BLaER1 treated with 17β-estradiol and CSF1 and Interleukin-3, amounts not matched to agents 10 nM and 100 nM (cell line): ENCODE results near the gene COBLL1.

Experiments
- H3K27ac ChIP-seq, 11 experiments: shearing (Covaris generic); formaldehyde crosslinking; 2 replicates each; pipeline ENCODE4 v1.8.1; 2022
- H3K27me3 ChIP-seq, 11 experiments: shearing (Covaris generic); formaldehyde crosslinking; 2 replicates each; pipeline ENCODE4 v1.8.1; 2022
- H3K36me3 ChIP-seq, 11 experiments: shearing (Covaris generic); formaldehyde crosslinking; 2 replicates each; pipeline ENCODE4 v1.8.1; 2022
- H3K4me1 ChIP-seq, 10 experiments: shearing (Covaris generic); formaldehyde crosslinking; 2 replicates each; pipeline ENCODE4 v1.8.1; 2022
- H3K4me2 ChIP-seq, 11 experiments: shearing (Covaris generic); formaldehyde crosslinking; 2 replicates each; pipeline ENCODE4 v1.8.1; 2022
- H3K4me3 ChIP-seq, 10 experiments: shearing (Covaris generic); formaldehyde crosslinking; 2 replicates each; pipeline ENCODE4 v1.8.1; 2022
- H3K9ac ChIP-seq, 11 experiments: shearing (Covaris generic); formaldehyde crosslinking; 2 replicates each; pipeline ENCODE4 v1.8.1; 2022
- H3K9me3 ChIP-seq, 11 experiments: shearing (Covaris generic); formaldehyde crosslinking; replicated peaks in 1 of 11; 2 replicates each; pipeline ENCODE4 v1.8.1; 2022
- H4K20me1 ChIP-seq, 11 experiments: shearing (Covaris generic); formaldehyde crosslinking; 2 replicates each; pipeline ENCODE4 v1.8.1; 2022
- Cebpa-rat ChIP-seq, 11 experiments: shearing (Covaris generic); IDR thresholded peaks; 2 replicates each; pipeline ENCODE4 v1.8.1; 2022

Gene COBLL1

DNA sequence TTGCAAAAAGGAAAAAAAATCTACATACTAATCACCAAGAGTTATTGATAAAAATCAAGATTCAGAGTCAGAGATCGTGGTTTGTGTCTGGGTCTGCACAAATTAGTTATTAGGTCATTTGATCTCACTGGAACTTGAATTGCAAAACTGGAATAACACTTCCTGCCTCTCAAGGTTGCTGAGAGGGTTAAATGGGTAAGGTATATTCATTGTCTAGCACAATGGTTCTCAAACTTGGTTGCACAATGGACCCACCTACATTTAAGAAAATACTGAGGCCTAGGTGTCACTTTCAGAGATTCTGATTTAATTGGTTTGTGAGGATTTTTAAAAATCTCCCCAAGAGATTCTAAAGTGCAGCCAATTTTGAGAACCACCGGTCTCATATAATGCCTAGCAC lies 84.8 kb downstream of the COBLL1 start:
- H3K9ac ChIP-seq: no peak overlapping the region
- H3K27ac ChIP-seq: no peak overlapping the region; a peak in 1 of 22 replicates
- no peaks in the 10 kb centered on the region for H4K20me1 ChIP-seq
- no peaks in the 10 kb centered on the region for H3K27me3 ChIP-seq
- peaks cover 0 to 48% (median 0%) of the 10 kb centered on the region in 10 experiments; a peak in 7 of 20 replicates for H3K4me1 ChIP-seq
- no peaks in the 10 kb centered on the region for H3K36me3 ChIP-seq
- H3K9me3 ChIP-seq: no peaks in the 10 kb centered on the region
- no peak for TF ChIP-seq Cebpa-rat (IDR thresholded peaks at IDR 0.05)
- peak overlapping the region in 3 of 11 experiments; percentile 20 to 22 (median 21); a peak in 2 of 22 replicates for H3K4me2 ChIP-seq
- H3K4me3 ChIP-seq: no peak overlapping the region

GRCh38 chr2:164755952-164756351 lies 85.7 kb downstream of the COBLL1 start:
- Histone ChIP-seq H3K27me3 (no peaks in the 10 kb centered on the region), H3K9me3 (no peaks in the 10 kb centered on the region), H3K4me2 (no peak overlapping the region), H3K9ac (no peak overlapping the region), H3K4me3 (no peak overlapping the region), H3K36me3 (no peaks in the 10 kb centered on the region), H4K20me1 (no peaks in the 10 kb centered on the region), H3K4me1 (peaks cover 0 to 39% (median 0%) of the 10 kb centered on the region in 10 experiments; a peak in 7 of 20 replicates), H3K27ac (no peak overlapping the region)
- no peak for TF ChIP-seq Cebpa-rat (IDR thresholded peaks at IDR 0.05)

DNA sequence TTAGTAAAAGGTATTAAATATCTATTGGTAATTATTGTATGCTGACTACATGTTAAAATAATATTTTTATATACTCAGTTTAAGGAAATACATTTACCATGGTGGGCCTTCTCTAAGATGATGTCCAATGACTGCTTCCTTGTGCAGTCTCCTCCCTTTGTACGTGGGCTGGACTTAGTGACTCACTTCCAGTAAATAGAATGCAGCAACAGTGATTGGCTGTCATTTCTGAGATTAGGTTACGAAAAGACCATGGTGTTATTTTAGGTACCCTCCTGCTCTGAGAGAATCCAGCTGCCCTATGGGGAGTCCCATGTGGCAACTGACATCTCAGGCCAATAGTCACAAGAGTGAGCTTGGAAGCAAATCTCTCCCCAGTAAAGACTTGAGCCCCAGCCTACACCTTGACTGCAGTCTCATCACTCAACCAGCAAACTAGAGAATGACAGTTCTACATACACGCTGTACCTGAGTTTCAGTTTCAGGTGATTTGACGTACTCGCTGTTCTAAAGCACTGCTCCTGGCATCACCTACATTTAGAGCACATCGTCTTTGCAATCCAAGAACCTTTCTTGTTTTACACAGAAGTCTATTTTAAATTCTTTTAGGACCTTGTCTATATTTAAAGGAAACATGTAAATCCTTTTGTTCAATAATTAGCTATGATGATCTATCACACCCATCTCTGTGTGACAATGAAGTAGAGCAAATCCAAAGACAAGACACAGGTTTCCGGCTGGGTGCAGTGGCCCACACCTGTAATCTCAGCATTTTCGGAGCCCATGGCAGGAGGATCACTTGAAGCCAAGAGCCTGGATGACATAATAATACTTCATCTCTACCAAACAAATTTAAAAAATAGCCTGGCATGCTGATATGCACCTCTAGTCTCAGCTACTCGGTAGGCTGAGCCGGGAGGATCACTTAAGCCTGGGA lies 87.2 kb downstream of the COBLL1 start:
- no peak for TF ChIP-seq Cebpa-rat (IDR thresholded peaks at IDR 0.05)
- H3K27ac ChIP-seq: no peak overlapping the region

GRCh38 chr2:164752956-164753355 lies 88.7 kb downstream of the COBLL1 start:
- H3K27me3 ChIP-seq: no peaks in the 10 kb centered on the region
- H3K4me3 ChIP-seq: no peak overlapping the region
- TF ChIP-seq Cebpa-rat (IDR thresholded peaks at IDR 0.05): no peak
- no peak overlapping the region for H3K4me2 ChIP-seq
- peaks cover 0 to 15% (median 0%) of the 10 kb centered on the region in 10 experiments; a peak in 7 of 20 replicates for H3K4me1 ChIP-seq
- no peaks in the 10 kb centered on the region for H3K9me3 ChIP-seq
- no peak overlapping the region for H3K9ac ChIP-seq
- H3K36me3 ChIP-seq: no peaks in the 10 kb centered on the region
- no peak overlapping the region for H3K27ac ChIP-seq
- H4K20me1 ChIP-seq: no peaks in the 10 kb centered on the region

More for the DNA sequence above, 87.2 kb downstream of the COBLL1 start:
- no peak overlapping the region for H3K4me2 ChIP-seq
- no peak overlapping the region for H3K9ac ChIP-seq
- H3K9me3 ChIP-seq: no peaks in the 10 kb centered on the region
- no peaks in the 10 kb centered on the region for H4K20me1 ChIP-seq
- H3K36me3 ChIP-seq: no peaks in the 10 kb centered on the region
- H3K4me3 ChIP-seq: no peak overlapping the region
- peaks cover 0 to 25% (median 0%) of the 10 kb centered on the region in 10 experiments; a peak in 7 of 20 replicates for H3K4me1 ChIP-seq
- no peaks in the 10 kb centered on the region for H3K27me3 ChIP-seq

DNA sequence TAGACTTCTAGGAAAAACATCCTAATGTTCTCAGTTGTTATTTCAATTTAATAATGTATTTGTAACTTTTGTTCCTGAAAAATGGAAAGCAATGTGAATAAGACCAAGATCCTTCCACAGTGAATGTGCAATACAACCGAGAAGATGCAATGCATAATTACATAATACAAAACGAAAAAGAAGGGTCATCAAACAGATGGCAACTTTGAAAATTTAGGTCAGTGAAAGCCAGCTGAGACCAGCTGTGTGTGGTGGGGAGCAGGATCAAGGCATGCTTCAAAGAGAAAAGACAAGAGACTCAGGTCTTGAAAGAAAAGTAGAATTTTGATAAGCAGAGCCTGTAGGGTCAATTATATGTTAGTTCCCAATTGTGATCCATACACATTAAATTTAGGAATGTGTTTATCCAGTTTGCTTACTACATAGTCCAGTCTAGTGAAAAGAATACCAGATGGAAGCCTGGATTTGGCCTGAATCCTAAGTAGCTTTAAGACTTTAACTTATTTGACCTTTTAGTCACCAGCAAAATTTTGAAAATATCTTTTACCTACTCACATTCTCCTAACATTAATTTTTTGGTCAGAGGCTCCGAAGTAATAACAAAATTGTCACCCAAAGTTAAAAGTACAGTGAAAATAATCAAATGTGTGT lies 93.7 kb downstream of the COBLL1 start:
- TF ChIP-seq Cebpa-rat (IDR thresholded peaks at IDR 0.05): no peak
- Histone ChIP-seq H3K4me3 (no peak overlapping the region), H3K4me1 (no peaks in the 10 kb centered on the region), H3K27ac (no peak overlapping the region), H3K4me2 (no peak overlapping the region), H4K20me1 (no peaks in the 10 kb centered on the region), H3K27me3 (no peaks in the 10 kb centered on the region), H3K36me3 (no peaks in the 10 kb centered on the region), H3K9ac (no peak overlapping the region), H3K9me3 (no peaks in the 10 kb centered on the region)

DNA sequence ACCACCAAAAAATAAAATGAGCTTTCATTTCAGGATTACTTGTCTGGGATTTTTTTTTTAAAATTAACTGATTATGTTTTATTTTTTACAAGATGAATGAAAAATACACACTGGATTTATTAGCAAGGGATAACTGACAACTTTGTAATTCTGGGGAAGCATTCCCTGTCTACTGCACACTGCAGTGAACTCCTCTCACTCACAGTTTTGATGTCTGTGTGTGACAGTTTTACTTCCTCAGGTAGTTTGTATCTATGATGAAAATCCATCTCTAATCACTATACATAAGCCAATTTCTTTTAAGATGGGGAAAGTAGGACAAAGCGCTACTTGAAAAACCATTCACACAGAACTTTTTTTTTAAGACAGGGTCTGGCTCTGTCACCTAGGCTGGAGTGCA lies 94.5 kb downstream of the COBLL1 start:
- Histone ChIP-seq H3K9me3 (no peaks in the 10 kb centered on the region), H4K20me1 (no peaks in the 10 kb centered on the region), H3K4me3 (no peak overlapping the region), H3K4me1 (no peaks in the 10 kb centered on the region), H3K9ac (no peak overlapping the region), H3K36me3 (no peaks in the 10 kb centered on the region), H3K4me2 (no peak overlapping the region), H3K27ac (no peak overlapping the region), H3K27me3 (no peaks in the 10 kb centered on the region)
- TF ChIP-seq Cebpa-rat (IDR thresholded peaks at IDR 0.05): no peak

- no peaks in the 10 kb centered on the region for H4K20me1 ChIP-seq
These were observed 94.9 kb downstream of the COBLL1 start for GRCh38 chr2:164746713-164747112.

GRCh38 chr2:164745012-164745797 lies 96.4 kb downstream of the COBLL1 start:
- TF ChIP-seq Cebpa-rat (IDR thresholded peaks at IDR 0.05): no peak
- H3K9ac ChIP-seq: no peak overlapping the region
- no peak overlapping the region for H3K4me2 ChIP-seq
- H3K4me1 ChIP-seq: peaks cover 0 to 3% (median 0%) of the 10 kb centered on the region in 10 experiments; a peak in 6 of 20 replicates
- H3K4me3 ChIP-seq: no peak overlapping the region
- no peak overlapping the region for H3K27ac ChIP-seq
- no peaks in the 10 kb centered on the region for H4K20me1 ChIP-seq
- no peaks in the 10 kb centered on the region for H3K27me3 ChIP-seq
- H3K9me3 ChIP-seq: no peaks in the 10 kb centered on the region
- H3K36me3 ChIP-seq: no peaks in the 10 kb centered on the region

More at GRCh38 chr2:164746713-164747112, 94.9 kb downstream of the COBLL1 start:
- Histone ChIP-seq H3K4me2 (no peak overlapping the region), H3K36me3 (no peaks in the 10 kb centered on the region), H3K27ac (no peak overlapping the region), H3K9ac (no peak overlapping the region), H3K9me3 (no peaks in the 10 kb centered on the region), H3K27me3 (no peaks in the 10 kb centered on the region), H3K4me3 (no peak overlapping the region), H3K4me1 (no peaks in the 10 kb centered on the region)
- no peak for TF ChIP-seq Cebpa-rat (IDR thresholded peaks at IDR 0.05)
